Measurements from ENCODE around the gene PROZ. TPM values are rescaled to one million over a fixed set of nuclear protein-coding genes. Genes with fewer than 3 reads are reported as not detected.

Gene PROZ
- total and polyA plus RNA-seq, 2 experiments from 2014 or later, result not detected

- Histone ChIP-seq H3K27me3 (replicated peaks; ENCODE audit: insufficient read depth) (no peaks in the 10 kb centered on the region; the same call in 1 of the 2 replicates), H3K4me2 (ENCODE audit: unreplicated experiment) (no peak overlapping the region), H3K27ac (no peak overlapping the region), H2AFZ (no peak overlapping the region), H3K4me3 (no peak overlapping the region), H3K9me2 (ENCODE audit: insufficient read depth) (no peaks in the 10 kb centered on the region), H3F3A (ENCODE audit: insufficient read depth) (no peaks in the 10 kb centered on the region), H3K9ac (no peak overlapping the region), H3K4me1 (ENCODE audit: insufficient read depth) (no peaks in the 10 kb centered on the region), H3K9me3 (ENCODE audit: low read depth) (no peaks in the 10 kb centered on the region), H3K36me3 (ENCODE audit: low read depth) (no peaks in the 10 kb centered on the region), H3K79me2 (ENCODE audit: insufficient read depth) (no peaks in the 10 kb centered on the region), H4K20me1 (ENCODE audit: insufficient read depth) (no peaks in the 10 kb centered on the region)
- in situ Hi-C loops (cut with MboI), result no loop called here
- DNase-seq, result no peak
- 84 to 88% methylated on average over 17 to 19 of the region's 19 CpGs for WGBS, 2 experiments (ENCODE audit: low coverage in 1 of 2, low lambda C conversion rate in 2 of 2, missing lambda C conversion rate in 2 of 2)
- no peak for TF ChIP-seq EZH2 (IDR thresholded peaks at IDR 0.05; ENCODE audit: insufficient read depth, poor library complexity, severe bottlenecking)
- no peak for TF ChIP-seq EZH2phosphoT487 (IDR thresholded peaks at IDR 0.05; ENCODE audit: insufficient read depth, low read depth)
These were observed 34.1 kb upstream of the PROZ start for GRCh38 chr13:113124211-113124970.

DNA sequence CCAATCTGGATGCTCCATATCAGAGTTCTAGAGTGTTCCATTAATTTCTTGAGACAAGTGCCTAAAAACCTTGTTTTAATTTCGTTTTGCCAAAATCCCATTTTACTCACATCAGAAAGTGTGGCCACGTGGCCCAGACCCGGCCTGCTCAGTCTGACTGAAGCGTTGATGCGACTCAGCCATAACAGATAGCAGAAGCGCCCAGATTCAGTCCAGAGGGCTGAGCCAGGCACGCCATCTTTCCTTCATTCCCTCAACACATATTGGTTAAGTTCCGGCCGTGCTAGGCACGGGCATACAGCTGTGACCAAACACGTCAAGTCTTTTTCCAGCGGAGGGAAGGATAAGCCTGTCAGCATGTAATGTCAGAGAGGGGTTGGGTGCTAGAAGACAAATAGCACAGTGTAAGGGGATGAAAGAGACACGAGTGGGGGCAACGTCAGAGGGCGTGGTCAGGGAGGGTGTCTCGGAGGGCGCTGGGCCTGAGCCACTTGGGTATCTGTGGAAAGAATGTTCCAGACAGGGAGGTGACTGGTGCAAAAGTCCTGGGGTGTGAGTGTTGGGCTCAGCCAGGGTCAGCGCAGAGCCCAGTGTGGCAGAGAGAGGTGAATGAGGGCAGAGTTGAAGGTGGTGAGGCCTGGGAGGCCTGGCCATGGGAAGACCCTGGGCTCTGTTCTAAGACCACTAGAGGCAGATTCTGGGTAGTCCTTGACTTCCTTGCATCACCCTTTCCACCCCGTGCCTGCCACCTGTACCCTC, 32.8 kb upstream of the PROZ start:
- Histone ChIP-seq H3K9ac (no peak overlapping the region), H2AFZ (no peak overlapping the region), H3K9me2 (ENCODE audit: insufficient read depth) (no peaks in the 10 kb centered on the region), H3F3A (ENCODE audit: insufficient read depth) (no peaks in the 10 kb centered on the region), H3K4me2 (ENCODE audit: unreplicated experiment) (no peak overlapping the region), H3K4me1 (ENCODE audit: insufficient read depth) (no peaks in the 10 kb centered on the region), H4K20me1 (ENCODE audit: insufficient read depth) (no peaks in the 10 kb centered on the region), H3K79me2 (ENCODE audit: insufficient read depth) (no peaks in the 10 kb centered on the region), H3K9me3 (ENCODE audit: low read depth) (no peaks in the 10 kb centered on the region), H3K36me3 (ENCODE audit: low read depth) (no peaks in the 10 kb centered on the region), H3K4me3 (no peak overlapping the region), H3K27me3 (replicated peaks; ENCODE audit: insufficient read depth) (no peaks in the 10 kb centered on the region; the same call in 1 of the 2 replicates), H3K27ac (no peak overlapping the region)
- no peak for TF ChIP-seq EZH2phosphoT487 (IDR thresholded peaks at IDR 0.05; ENCODE audit: insufficient read depth, low read depth)
- TF ChIP-seq EZH2 (IDR thresholded peaks at IDR 0.05; ENCODE audit: insufficient read depth, poor library complexity, severe bottlenecking), result no peak
- in situ Hi-C loops (cut with MboI), result no loop called here
- WGBS, 2 experiments (ENCODE audit: low coverage in 1 of 2, low lambda C conversion rate in 2 of 2, missing lambda C conversion rate in 2 of 2), result 85 to 87% methylated on average over 19 of the region's 19 CpGs
- no peak for DNase-seq

DNA sequence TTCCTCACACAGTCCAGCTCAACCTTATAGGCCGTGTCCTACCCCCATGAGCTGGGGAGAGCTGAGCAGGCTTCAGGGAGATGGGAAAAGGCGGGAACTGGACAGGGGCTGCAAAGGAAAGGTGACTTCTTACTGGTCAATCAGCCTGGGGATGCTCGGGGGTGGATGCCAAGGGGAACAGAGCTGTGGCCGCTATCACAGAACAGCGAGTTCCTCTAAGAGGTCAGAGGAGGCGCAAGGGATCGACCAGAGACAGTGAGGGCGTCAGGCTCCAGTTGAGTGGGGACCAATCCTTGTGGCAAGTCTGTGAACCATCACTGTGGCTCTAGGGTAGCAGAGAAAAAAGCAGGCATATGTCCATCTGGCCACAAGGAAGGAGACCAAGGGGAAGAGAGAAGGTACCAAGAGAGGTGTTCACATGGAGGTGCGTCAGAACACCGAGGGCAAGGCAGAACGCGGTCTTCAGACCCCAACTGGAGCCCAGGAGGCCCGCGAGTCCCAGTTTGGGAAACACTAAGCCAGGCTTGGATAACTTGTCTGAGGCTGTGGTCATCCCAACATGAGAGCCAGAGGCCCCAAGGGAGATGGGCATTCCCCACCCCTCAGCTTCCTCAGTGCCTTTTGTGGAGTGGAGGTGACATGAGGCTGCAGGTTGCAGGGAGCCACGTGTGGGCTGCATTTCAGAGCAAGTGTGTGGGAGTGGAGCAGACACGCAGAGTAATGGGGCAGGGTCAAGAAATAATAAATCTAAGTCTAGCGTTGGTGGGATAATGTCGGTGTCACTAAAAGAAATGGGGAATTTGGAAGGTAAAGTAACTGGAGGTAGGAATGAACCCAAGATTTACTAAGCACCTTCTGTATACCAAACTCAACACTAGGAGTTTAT, 31.9 kb upstream of the PROZ start:
- H3K9ac ChIP-seq, result no peak overlapping the region
- H3K27me3 ChIP-seq (replicated peaks; ENCODE audit: insufficient read depth), result no peaks in the 10 kb centered on the region; the same call in 1 of the 2 replicates
- no peaks in the 10 kb centered on the region for H4K20me1 ChIP-seq (ENCODE audit: insufficient read depth)
- H3K27ac ChIP-seq, result no peak overlapping the region
- H3K4me1 ChIP-seq (ENCODE audit: insufficient read depth), result no peaks in the 10 kb centered on the region
- H3K9me2 ChIP-seq (ENCODE audit: insufficient read depth), result no peaks in the 10 kb centered on the region
- no peaks in the 10 kb centered on the region for H3F3A ChIP-seq (ENCODE audit: insufficient read depth)
- no peak for TF ChIP-seq EZH2 (IDR thresholded peaks at IDR 0.05; ENCODE audit: insufficient read depth, poor library complexity, severe bottlenecking)
- no peak for TF ChIP-seq EZH2phosphoT487 (IDR thresholded peaks at IDR 0.05; ENCODE audit: insufficient read depth, low read depth)
- no peaks in the 10 kb centered on the region for H3K79me2 ChIP-seq (ENCODE audit: insufficient read depth)
- H2AFZ ChIP-seq, result no peak overlapping the region
- in situ Hi-C loops (cut with MboI), result no loop called here
- H3K36me3 ChIP-seq (ENCODE audit: low read depth), result no peaks in the 10 kb centered on the region
- no peak for DNase-seq
- 78 to 80% methylated on average over 18 of the region's 18 CpGs for WGBS, 2 experiments (ENCODE audit: low coverage in 1 of 2, low lambda C conversion rate in 2 of 2, missing lambda C conversion rate in 2 of 2)
- H3K4me3 ChIP-seq, result no peak overlapping the region
- no peaks in the 10 kb centered on the region for H3K9me3 ChIP-seq (ENCODE audit: low read depth)
- H3K4me2 ChIP-seq (ENCODE audit: unreplicated experiment), result no peak overlapping the region

- Histone ChIP-seq H3K79me2 (ENCODE audit: insufficient read depth) (no peaks in the 10 kb centered on the region), H2AFZ (no peak overlapping the region), H3K4me2 (ENCODE audit: unreplicated experiment) (no peak overlapping the region), H3K9me3 (ENCODE audit: low read depth) (no peaks in the 10 kb centered on the region), H3K27me3 (replicated peaks; ENCODE audit: insufficient read depth) (peaks cover 3% of the 10 kb centered on the region; the same call in 1 of the 2 replicates), H3K4me1 (ENCODE audit: insufficient read depth) (no peaks in the 10 kb centered on the region), H3K27ac (no peak overlapping the region), H3K4me3 (no peak overlapping the region), H3K36me3 (ENCODE audit: low read depth) (no peaks in the 10 kb centered on the region), H4K20me1 (ENCODE audit: insufficient read depth) (no peaks in the 10 kb centered on the region), H3K9ac (no peak overlapping the region), H3F3A (ENCODE audit: insufficient read depth) (no peaks in the 10 kb centered on the region), H3K9me2 (ENCODE audit: insufficient read depth) (no peaks in the 10 kb centered on the region)
- in situ Hi-C loops (cut with MboI), result no loop called here
- TF ChIP-seq EZH2phosphoT487 (IDR thresholded peaks at IDR 0.05; ENCODE audit: insufficient read depth, low read depth) (no peak), EZH2 (IDR thresholded peaks at IDR 0.05; ENCODE audit: insufficient read depth, poor library complexity, severe bottlenecking) (no peak)
- no peak for DNase-seq
- 88 to 90% methylated on average over 25 to 27 of the region's 27 CpGs for WGBS, 2 experiments (ENCODE audit: low coverage in 1 of 2, low lambda C conversion rate in 2 of 2, missing lambda C conversion rate in 2 of 2)
These were observed 29.0 kb upstream of the PROZ start for GRCh38 chr13:113129480-113129879.
